Islet precursor cell (in vitro differentiated cells): ENCODE measurements around the gene CNOT4.

Experiments used
- DNase-seq: peaks from one replicate; pipeline ENCODE4 v3.0.0-alpha.2; 2018

CNOT4 gene

GRCh38 chr7:135317676-135318325, 192.1 kb downstream of the CNOT4 start:
- no peak for DNase-seq

GRCh38 chr7:135316648-135317313, 193.1 kb downstream of the CNOT4 start:
- no peak for DNase-seq

GRCh38 chr7:135313971-135314370, 195.9 kb downstream of the CNOT4 start:
- no peak for DNase-seq
